Ectodermal cell (in vitro differentiated cells): ENCODE measurements around the gene SMPDL3A.

Source experiments
- H3K27ac ChIP-seq: 2 replicates; pipeline ENCODE4 v1.7.0; 2013; ENCODE audit warnings: mild to moderate bottlenecking, low read depth, low read length; ENCODE audit not compliant: insufficient read depth, poor library complexity, severe bottlenecking
- H3K27me3 ChIP-seq: 2 replicates; pipeline ENCODE4 v1.7.0; 2013; ENCODE audit warnings: mild to moderate bottlenecking, low read length; ENCODE audit not compliant: insufficient read depth, control insufficient read depth, poor library complexity, severe bottlenecking
- H3K36me3 ChIP-seq: one replicate; pipeline ENCODE4 v1.7.0; 2013; ENCODE audit warnings: low read length; ENCODE audit not compliant: control insufficient read depth, insufficient read depth
- H3K4me1 ChIP-seq: one replicate; pipeline ENCODE4 v1.7.0; 2013; ENCODE audit warnings: low read length; ENCODE audit not compliant: control insufficient read depth, insufficient read depth
- H3K4me3 ChIP-seq: 2 replicates; pipeline ENCODE4 v1.7.0; 2013; ENCODE audit warnings: low read depth, low read length, control low read depth; ENCODE audit not compliant: insufficient read depth
- H3K9me3 ChIP-seq: 2 replicates; pipeline ENCODE4 v1.7.0; 2013; ENCODE audit warnings: mild to moderate bottlenecking, low read length, moderate library complexity; ENCODE audit not compliant: control insufficient read depth
- WGBS, 2 experiments: methylation state at CpG; one replicate each; pipeline ENCODE4 v1.1.7; 2013; ENCODE audit warnings: missing lambda C conversion rate in 2 of 2; 5-methylcytosine and 5-hydroxymethylcytosine counted together

Gene SMPDL3A

GRCh38 chr6:122801397-122801796 is 12.3 kb downstream of the SMPDL3A start:
- H3K27ac ChIP-seq: no peak overlapping the region
- no peaks in the 10 kb centered on the region for H3K4me1 ChIP-seq
- no peaks in the 10 kb centered on the region for H3K36me3 ChIP-seq
- no peaks in the 10 kb centered on the region for H3K27me3 ChIP-seq
- WGBS, 2 experiments: 86% methylated on average over 1 of the region's 1 CpG; no CpG with 5 or more reads in 1 of the 2 experiments
- no peak overlapping the region for H3K4me3 ChIP-seq
- no peaks in the 10 kb centered on the region for H3K9me3 ChIP-seq

DNA sequence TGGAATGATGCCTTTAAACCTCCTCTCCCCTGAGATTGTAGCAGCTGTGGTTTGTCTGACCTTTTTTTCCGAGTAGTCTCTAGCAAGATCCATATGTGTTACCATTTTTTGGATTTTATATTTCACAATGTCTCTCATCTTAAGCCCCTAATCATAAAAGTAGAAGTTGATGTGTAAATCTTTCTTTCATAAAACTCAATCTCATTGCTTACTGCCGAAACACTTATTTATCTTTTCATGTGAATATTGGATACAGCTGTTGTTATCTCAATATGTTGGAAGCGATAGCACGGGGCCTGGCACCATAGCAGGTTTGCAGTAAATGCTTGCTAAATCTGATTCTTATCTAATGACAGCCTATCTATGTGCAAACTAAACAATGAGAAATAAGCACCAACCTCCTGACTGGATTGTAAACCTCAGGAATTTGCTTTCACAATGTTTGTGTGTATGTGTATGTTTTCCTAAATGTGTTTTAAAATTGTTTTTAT is 14.2 kb downstream of the SMPDL3A start:
- 25 to 50% methylated on average over 2 to 4 of the region's 4 CpGs for WGBS, 2 experiments
- no peaks in the 10 kb centered on the region for H3K4me1 ChIP-seq
- H3K27ac ChIP-seq: no peak overlapping the region

GRCh38 chr6:122804962-122805485 is 16.0 kb downstream of the SMPDL3A start:
- H3K27me3 ChIP-seq: no peaks in the 10 kb centered on the region
- no peaks in the 10 kb centered on the region for H3K36me3 ChIP-seq
- no peaks in the 10 kb centered on the region for H3K4me1 ChIP-seq
- 88 to 91% methylated on average over 5 of the region's 5 CpGs for WGBS, 2 experiments
- no peak overlapping the region for H3K27ac ChIP-seq
- H3K4me3 ChIP-seq: no peak overlapping the region
- no peaks in the 10 kb centered on the region for H3K9me3 ChIP-seq

More for the DNA sequence above, 14.2 kb downstream of the SMPDL3A start:
- H3K9me3 ChIP-seq: no peaks in the 10 kb centered on the region
- no peak overlapping the region for H3K4me3 ChIP-seq
- no peaks in the 10 kb centered on the region for H3K27me3 ChIP-seq
- no peaks in the 10 kb centered on the region for H3K36me3 ChIP-seq

DNA sequence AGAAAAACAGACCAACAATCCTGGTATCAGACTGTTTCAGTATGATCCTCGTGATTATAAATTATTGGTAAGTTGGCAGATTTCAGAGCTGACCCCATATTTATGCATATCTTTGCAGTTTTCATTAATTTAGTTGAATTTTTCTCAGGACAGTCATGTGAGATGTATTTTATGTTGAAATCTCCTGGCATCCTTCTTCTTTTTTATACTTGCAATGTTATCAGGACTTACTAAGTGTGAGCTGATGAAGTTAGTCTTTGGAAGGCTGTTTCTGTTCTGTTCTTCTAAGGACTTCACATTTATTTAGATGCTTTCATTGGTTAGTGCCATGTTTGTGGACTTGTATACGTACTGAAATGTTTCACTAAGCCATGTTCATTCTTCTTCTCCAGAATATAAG is 17.2 kb downstream of the SMPDL3A start:
- Histone ChIP-seq H3K27ac (no peak overlapping the region), H3K9me3 (no peaks in the 10 kb centered on the region), H3K4me1 (no peaks in the 10 kb centered on the region), H3K36me3 (no peaks in the 10 kb centered on the region), H3K4me3 (no peak overlapping the region), H3K27me3 (no peaks in the 10 kb centered on the region)
- WGBS, 2 experiments: 98% methylated on average over 2 of the region's 2 CpGs; no CpG with 5 or more reads in 1 of the 2 experiments

DNA sequence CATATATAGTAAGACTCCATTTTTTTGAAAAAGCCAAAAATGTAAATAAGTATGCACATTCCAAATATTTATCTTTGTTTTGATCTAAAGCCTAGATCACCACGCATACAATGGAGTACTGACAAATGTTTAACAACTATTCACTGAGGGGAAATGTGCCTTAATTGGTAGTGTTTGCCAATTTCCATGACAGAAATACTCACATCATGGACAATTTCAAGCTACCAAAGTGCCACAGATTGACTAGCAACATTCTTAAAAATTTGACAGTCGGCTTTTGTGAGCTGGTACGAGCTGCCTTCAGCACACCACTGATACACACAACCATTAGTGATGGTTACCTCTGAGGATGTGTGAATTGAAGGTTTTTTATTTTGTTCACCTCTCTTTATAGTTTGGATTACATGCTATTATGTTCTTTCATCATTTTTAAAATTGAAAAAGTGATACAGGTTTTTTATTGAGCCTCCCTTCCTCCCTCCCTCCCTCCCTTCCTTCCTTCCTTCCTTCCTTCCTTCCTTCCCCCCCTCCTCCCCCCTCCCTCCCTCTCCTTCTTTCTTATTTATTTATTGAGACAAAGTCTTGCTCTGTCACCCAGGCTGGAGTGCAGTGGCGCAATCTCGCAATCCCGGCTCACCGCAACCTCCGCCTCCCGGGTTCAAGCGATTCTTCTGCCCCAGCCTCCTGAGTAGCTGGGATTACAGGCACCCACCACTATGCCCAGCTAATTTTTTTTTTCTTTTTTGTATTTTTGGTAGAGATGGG is 19.2 kb downstream of the SMPDL3A start:
- Histone ChIP-seq H3K36me3 (no peaks in the 10 kb centered on the region), H3K9me3 (no peaks in the 10 kb centered on the region), H3K27ac (no peak overlapping the region), H3K4me1 (no peaks in the 10 kb centered on the region), H3K27me3 (no peaks in the 10 kb centered on the region), H3K4me3 (no peak overlapping the region)
- 95 to 96% methylated on average over 8 to 9 of the region's 10 CpGs for WGBS, 2 experiments

DNA sequence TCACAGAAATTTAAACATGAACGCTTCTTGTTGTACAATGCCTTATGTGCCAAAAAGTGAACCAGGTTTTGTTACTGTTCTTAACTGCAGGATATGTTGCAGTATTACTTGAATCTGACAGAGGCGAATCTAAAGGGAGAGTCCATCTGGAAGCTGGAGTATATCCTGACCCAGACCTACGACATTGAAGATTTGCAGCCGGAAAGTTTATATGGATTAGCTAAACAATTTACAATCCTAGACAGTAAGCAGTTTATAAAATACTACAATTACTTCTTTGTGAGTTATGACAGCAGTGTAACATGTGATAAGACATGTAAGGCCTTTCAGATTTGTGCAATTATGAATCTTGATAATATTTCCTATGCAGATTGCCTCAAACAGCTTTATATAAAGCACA is 19.9 kb downstream of the SMPDL3A start:
- WGBS, 2 experiments: 98% methylated on average over 3 to 4 of the region's 4 CpGs

DNA sequence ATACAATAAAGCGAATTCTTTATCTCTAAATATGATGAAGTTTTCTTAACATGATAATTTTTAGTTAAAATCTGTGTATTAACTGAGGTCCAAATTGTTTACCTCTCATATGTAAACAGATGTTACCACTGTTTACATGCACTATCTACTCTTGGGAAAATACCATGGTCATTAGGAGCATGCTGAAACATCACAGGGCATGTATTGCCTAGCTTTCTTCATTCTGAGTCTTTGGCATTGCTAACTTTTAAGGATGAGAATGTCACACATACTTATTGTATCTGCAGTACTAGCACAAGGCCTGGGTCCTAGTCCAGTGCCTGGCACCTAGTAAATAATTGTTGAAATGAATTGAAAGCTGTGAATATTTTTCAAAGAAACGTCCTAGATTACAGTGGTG is 20.6 kb downstream of the SMPDL3A start:
- H3K9me3 ChIP-seq: no peaks in the 10 kb centered on the region
- H3K27me3 ChIP-seq: no peaks in the 10 kb centered on the region
- H3K4me1 ChIP-seq: no peaks in the 10 kb centered on the region
- WGBS, 2 experiments: 83 to 90% methylated on average over 1 of the region's 2 CpGs
- no peaks in the 10 kb centered on the region for H3K36me3 ChIP-seq
- no peak overlapping the region for H3K4me3 ChIP-seq
- no peak overlapping the region for H3K27ac ChIP-seq

More for the DNA sequence above, 19.9 kb downstream of the SMPDL3A start:
- Histone ChIP-seq H3K27ac (no peak overlapping the region), H3K4me3 (no peak overlapping the region), H3K36me3 (no peaks in the 10 kb centered on the region), H3K4me1 (no peaks in the 10 kb centered on the region), H3K9me3 (no peaks in the 10 kb centered on the region), H3K27me3 (no peaks in the 10 kb centered on the region)

GRCh38 chr6:122810189-122810588 is 21.1 kb downstream of the SMPDL3A start:
- Histone ChIP-seq H3K27me3 (no peaks in the 10 kb centered on the region), H3K9me3 (no peaks in the 10 kb centered on the region), H3K36me3 (no peaks in the 10 kb centered on the region), H3K27ac (no peak overlapping the region), H3K4me3 (no peak overlapping the region), H3K4me1 (no peaks in the 10 kb centered on the region)
- 82 to 90% methylated on average over 1 of the region's 1 CpG for WGBS, 2 experiments

- 70 to 83% methylated on average over 2 of the region's 2 CpGs for WGBS, 2 experiments
- H3K36me3 ChIP-seq: no peaks in the 10 kb centered on the region
- no peak overlapping the region for H3K4me3 ChIP-seq
- no peaks in the 10 kb centered on the region for H3K9me3 ChIP-seq
- H3K27ac ChIP-seq: no peak overlapping the region
- H3K27me3 ChIP-seq: no peaks in the 10 kb centered on the region
- no peaks in the 10 kb centered on the region for H3K4me1 ChIP-seq
Observed at GRCh38 chr6:122817358-122817757, 28.3 kb downstream of the SMPDL3A start.

GRCh38 chr6:122817766-122818165 is 28.7 kb downstream of the SMPDL3A start:
- Histone ChIP-seq H3K9me3 (no peaks in the 10 kb centered on the region), H3K4me3 (no peak overlapping the region), H3K27me3 (no peaks in the 10 kb centered on the region), H3K4me1 (no peaks in the 10 kb centered on the region), H3K36me3 (no peaks in the 10 kb centered on the region), H3K27ac (no peak overlapping the region)
- 88 to 92% methylated on average over 3 to 4 of the region's 4 CpGs for WGBS, 2 experiments
